ENCODE measurements around the gene CDKN2B-AS1. TPM values are rescaled to one million over a fixed set of nuclear protein-coding genes. Genes with fewer than 3 reads are reported as not detected.
A peak's percentile ranks its signal among the peaks of the same experiment; 100 is the strongest.

The CDKN2B-AS1 gene
- total and polyA plus RNA-seq, 7 donors: 0.49 to 264 (median 2.0) TPM

- no peak for TF ChIP-seq POLR2AphosphoS5 (IDR thresholded peaks at IDR 0.05)
- TF ChIP-seq CTCF (IDR thresholded peaks at IDR 0.05): no peak
- TF ChIP-seq EP300 (IDR thresholded peaks at IDR 0.05): no peak
- TF ChIP-seq POLR2A (IDR thresholded peaks at IDR 0.05): no peak
- Histone ChIP-seq H3K4me1 (peaks cover 0 to 25% (median 13%) of the 10 kb centered on the region in 4 donors), H3K4me3 (no peak overlapping the region), H3K27ac (no peak overlapping the region), H3K36me3 (no peaks in the 10 kb centered on the region), H3K9me3 (no peaks in the 10 kb centered on the region), H3K27me3 (peaks cover 13 to 65% (median 28%) of the 10 kb centered on the region in 3 donors)
- DNase-seq: no peak
- WGBS, 2 donors: 34 to 78% methylated on average over 25 of the region's 25 CpGs
- intact Hi-C loops (cut with DNase I): no loop called here
These were observed 10.6 kb downstream of the CDKN2B-AS1 start for GRCh38 chr9:22005021-22005701.

GRCh38 chr9:22005702-22006606 is 11.4 kb downstream of the CDKN2B-AS1 start:
- WGBS, 2 donors: 20 to 68% methylated on average over 44 of the region's 44 CpGs
- intact Hi-C loops (cut with DNase I): no loop called here
- peaks cover 0 to 25% (median 13%) of the 10 kb centered on the region in 4 donors for H3K4me1 ChIP-seq
- no peaks in the 10 kb centered on the region for H3K36me3 ChIP-seq
- H3K4me3 ChIP-seq: no peak overlapping the region
- no peaks in the 10 kb centered on the region for H3K9me3 ChIP-seq
- DNase-seq: no peak
- no peak overlapping the region for H3K27ac ChIP-seq
- H3K27me3 ChIP-seq: peaks cover 13 to 65% (median 28%) of the 10 kb centered on the region in 3 donors
- TF ChIP-seq POLR2AphosphoS5 (IDR thresholded peaks at IDR 0.05) (no peak), CTCF (IDR thresholded peaks at IDR 0.05) (no peak), EP300 (IDR thresholded peaks at IDR 0.05) (no peak), POLR2A (IDR thresholded peaks at IDR 0.05) (no peak)

DNA sequence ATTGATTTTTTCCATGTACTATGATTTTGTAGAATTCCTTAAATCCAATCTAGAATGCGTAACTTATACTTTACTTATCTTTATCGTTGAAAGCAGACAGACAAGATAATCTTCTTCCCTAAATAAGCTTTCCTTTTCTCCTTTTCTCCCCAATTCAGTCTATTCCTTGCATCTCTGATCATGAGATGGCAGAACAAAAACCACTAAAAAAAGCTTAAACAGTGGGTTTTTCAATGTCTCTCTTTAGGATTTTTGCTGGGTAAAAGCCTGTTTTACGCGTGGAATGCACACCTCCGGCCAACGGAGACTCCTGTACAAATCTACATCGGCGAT is 13.8 kb downstream of the CDKN2B-AS1 start:
- no peaks in the 10 kb centered on the region for H3K9me3 ChIP-seq
- peaks cover 13 to 52% (median 28%) of the 10 kb centered on the region in 3 donors for H3K27me3 ChIP-seq
- WGBS, 2 donors: 1 to 4% methylated on average over 8 of the region's 8 CpGs
- intact Hi-C loops (cut with DNase I): loop anchor here (2.0 kb wide), 1 partner anchor 196 kb away; no protein-coding TSS in a partner anchor
- peaks cover 0 to 25% (median 13%) of the 10 kb centered on the region in 4 donors for H3K4me1 ChIP-seq
- no peaks in the 10 kb centered on the region for H3K36me3 ChIP-seq
- TF ChIP-seq EP300 (IDR thresholded peaks at IDR 0.05) (no peak), CTCF (IDR thresholded peaks at IDR 0.05) (no peak), POLR2AphosphoS5 (IDR thresholded peaks at IDR 0.05) (no peak), POLR2A (IDR thresholded peaks at IDR 0.05) (no peak)
- DNase-seq: no peak
- peak overlapping the region; percentile 40 to 67 (median 54) for H3K4me3 ChIP-seq
- H3K27ac ChIP-seq: peak overlapping the region; percentile 75 to 94 (median 83)

DNA sequence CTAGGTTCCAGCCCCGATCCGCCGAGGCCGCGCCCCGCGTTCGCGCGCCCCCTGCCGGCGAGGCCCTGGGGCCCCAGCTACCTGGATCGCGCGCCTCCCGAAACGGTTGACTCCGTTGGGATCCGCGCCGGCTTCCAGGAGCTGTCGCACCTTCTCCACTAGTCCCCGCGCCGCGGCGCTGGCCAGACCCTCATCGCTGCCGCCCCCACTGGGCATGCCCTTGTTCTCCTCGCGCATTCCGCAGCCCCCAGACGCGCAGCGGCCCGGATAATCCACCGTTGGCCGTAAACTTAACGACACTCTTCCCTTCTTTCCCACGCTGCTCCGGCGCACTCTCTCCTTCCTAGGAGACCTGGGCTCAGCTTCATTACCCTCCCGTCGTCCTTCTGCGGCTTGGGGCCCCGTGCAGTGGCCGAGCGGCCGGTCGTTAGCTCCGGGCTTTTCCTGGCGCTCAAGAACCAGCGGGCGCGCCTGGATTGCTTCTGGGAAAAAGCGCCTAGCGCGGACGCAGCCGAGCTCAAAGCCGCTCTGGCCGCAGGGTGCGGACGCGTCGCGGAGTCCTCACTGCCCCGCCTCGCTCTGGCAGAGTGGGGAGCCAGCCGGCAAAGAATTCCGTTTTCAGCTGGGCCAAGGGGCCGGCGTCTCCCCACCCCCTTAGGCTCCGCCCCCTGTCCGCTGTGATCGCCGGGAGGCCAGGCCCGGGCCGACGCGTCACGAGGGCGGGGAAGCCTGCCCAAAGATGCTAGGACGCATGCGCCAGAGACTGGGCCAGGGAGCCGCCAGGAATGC is 14.3 kb downstream of the CDKN2B-AS1 start, which contains the start of gene CDKN2B:
Gene CDKN2B, minus strand, starts transcription at position 589 of the 789 bp plus-strand sequence. Its CDS starts 352 bp downstream, at position 237.
- H3K36me3 ChIP-seq: no peaks in the 10 kb centered on the region
- DNase-seq: peak; percentile 97
- no peaks in the 10 kb centered on the region for H3K9me3 ChIP-seq
- TF ChIP-seq CTCF (IDR thresholded peaks at IDR 0.05): peak; percentile 50 to 91 (median 75)
- TF ChIP-seq POLR2A (IDR thresholded peaks at IDR 0.05): peak; percentile 21 to 72
- TF ChIP-seq EP300 (IDR thresholded peaks at IDR 0.05): no peak
- peak; percentile 55 to 91 (median 78) for TF ChIP-seq POLR2AphosphoS5 (IDR thresholded peaks at IDR 0.05)
- 1 to 2% methylated on average over 86 of the region's 86 CpGs for WGBS, 2 donors
- peak within 1 kb of the TSS; percentile 40 to 67 (median 54) for H3K4me3 ChIP-seq
- H3K4me1 ChIP-seq: peaks cover 0 to 25% (median 13%) of the 10 kb centered on the region in 4 donors
- peaks cover 13 to 47% (median 28%) of the 10 kb centered on the region in 3 donors for H3K27me3 ChIP-seq
- H3K27ac ChIP-seq: peak within 1 kb of the TSS; percentile 75 to 94 (median 83)
- intact Hi-C loops (cut with DNase I): loop anchor here (2.0 kb wide), 1 partner anchor 196 kb away; no protein-coding TSS in a partner anchor

Data from sigmoid colon (tissue), 7 donors.